Fibroblast of skin of right biceps (primary cell): ENCODE data around the gene ZNF644.
"Not testable (repeated sequence)": the region's sequence is repeated elsewhere in the genome, so short reads cannot be mapped to it uniquely, and the experiment has no call there.

Experiments used
- DNase-seq: peaks from one replicate; pipeline ENCODE4 v3.0.0-alpha.2; 2013

ZNF644 gene

GRCh38 chr1:90925928-90926869, 95.6 kb downstream of the ZNF644 start:
- DNase-seq = peak; percentile 65

GRCh38 chr1:90924982-90925381, 96.9 kb downstream of the ZNF644 start:
- DNase-seq = peak; percentile 10

- DNase-seq = no peak
Measured at GRCh38 chr1:90922996-90923395, 98.8 kb downstream of the ZNF644 start.

GRCh38 chr1:90922202-90922601, 99.6 kb downstream of the ZNF644 start:
- DNase-seq = no peak

- peak; percentile 10 for DNase-seq
Measured at GRCh38 chr1:90919900-90920299, 101.9 kb downstream of the ZNF644 start.

GRCh38 chr1:90919190-90919719, 102.6 kb downstream of the ZNF644 start:
- no peak for DNase-seq

GRCh38 chr1:90911353-90911752, 110.5 kb downstream of the ZNF644 start:
- no peak for DNase-seq

GRCh38 chr1:90902672-90903071, 119.2 kb downstream of the ZNF644 start:
- no peak for DNase-seq

- DNase-seq = no peak
Measured at GRCh38 chr1:90899263-90899662, 122.6 kb downstream of the ZNF644 start.

- DNase-seq = not testable (repeated sequence)
Measured at GRCh38 chr1:90893679-90894078, 128.2 kb downstream of the ZNF644 start.

GRCh38 chr1:90892884-90893283, 129.0 kb downstream of the ZNF644 start:
- DNase-seq = not testable (repeated sequence)

GRCh38 chr1:90892196-90892595, 129.6 kb downstream of the ZNF644 start:
- DNase-seq = not testable (repeated sequence)

- not testable (repeated sequence) for DNase-seq
Measured at GRCh38 chr1:90891756-90892155, 130.1 kb downstream of the ZNF644 start.

- DNase-seq = no peak
Measured at GRCh38 chr1:90882221-90882620, 139.6 kb downstream of the ZNF644 start.

GRCh38 chr1:90881034-90881433, 140.8 kb downstream of the ZNF644 start:
- no peak for DNase-seq

- peak; percentile 4 for DNase-seq
Measured at GRCh38 chr1:90879281-90879680, 142.6 kb downstream of the ZNF644 start.

GRCh38 chr1:90876101-90876500, 145.7 kb downstream of the ZNF644 start:
- no peak for DNase-seq
